ENCODE data around the gene SLC8A1. TPM values are rescaled to one million over a fixed set of nuclear protein-coding genes. Genes with fewer than 3 reads are reported as not detected.

SLC8A1 gene
- total and polyA plus RNA-seq, 2 donors (not counting 1 experiment from before 2014, with no cell fraction given) = 17.4 to 109 TPM

- no peaks in the 10 kb centered on the region for H3K36me3 ChIP-seq (ENCODE audit: control insufficient read depth, insufficient read depth, low read length)
- no peak overlapping the region for H3K4me2 ChIP-seq (ENCODE audit: extremely low read depth, insufficient read depth, low read length)
- no peaks in the 10 kb centered on the region for H4K20me1 ChIP-seq (ENCODE audit: control insufficient read depth, extremely low read depth, insufficient read depth, low read length)
- no peak for TF ChIP-seq EZH2 (IDR thresholded peaks at IDR 0.05; ENCODE audit: low read length, missing control alignments)
- no peak for TF ChIP-seq CTCF (conservative IDR thresholded peaks at IDR 0.05 in 1 of 2, IDR thresholded peaks at IDR 0.05 in 1 of 2; ENCODE audit: low read depth in 1 of 2, low read length in 2 of 2)
- no peaks in the 10 kb centered on the region for H3K9me3 ChIP-seq (ENCODE audit: control insufficient read depth, insufficient read depth, low read depth, low read length)
- no peak overlapping the region for H2AFZ ChIP-seq (ENCODE audit: low read length)
- peak in 1 of 2 donors; percentile 63 for DNase-seq (ENCODE audit: low read depth in 2 of 2)
- peaks cover 7% of the 10 kb centered on the region for H3K4me1 ChIP-seq (ENCODE audit: control insufficient read depth, extremely low read depth, insufficient read depth, low read length)
- no peaks in the 10 kb centered on the region for H3K27me3 ChIP-seq (ENCODE audit: control insufficient read depth, insufficient read depth, low read length)
- H3K27ac ChIP-seq (ENCODE audit: insufficient read depth, low read length) = no peak overlapping the region
- H3K79me2 ChIP-seq (ENCODE audit: control insufficient read depth, insufficient read depth, low read length) = no peaks in the 10 kb centered on the region
- no peak overlapping the region for H3K9ac ChIP-seq (ENCODE audit: insufficient read depth, low read length)
- H3K4me3 ChIP-seq (replicated peaks in 1 of 4; ENCODE audit: control extremely low read depth in 1 of 4, insufficient read depth in 1 of 4, low read depth in 3 of 4, low read length in 4 of 4) = no peak overlapping the region
Measured at GRCh38 chr2:40369267-40370006, 82.5 kb downstream of the SLC8A1 start.

- no peak overlapping the region for H3K9ac ChIP-seq (ENCODE audit: insufficient read depth, low read length)
- H3K9me3 ChIP-seq (ENCODE audit: control insufficient read depth, insufficient read depth, low read depth, low read length) = no peaks in the 10 kb centered on the region
- H4K20me1 ChIP-seq (ENCODE audit: control insufficient read depth, extremely low read depth, insufficient read depth, low read length) = no peaks in the 10 kb centered on the region
- no peak overlapping the region for H3K4me2 ChIP-seq (ENCODE audit: extremely low read depth, insufficient read depth, low read length)
- no peak overlapping the region for H3K4me3 ChIP-seq (replicated peaks in 1 of 4; ENCODE audit: control extremely low read depth in 1 of 4, insufficient read depth in 1 of 4, low read depth in 3 of 4, low read length in 4 of 4)
- H3K27me3 ChIP-seq (ENCODE audit: control insufficient read depth, insufficient read depth, low read length) = no peaks in the 10 kb centered on the region
- H3K36me3 ChIP-seq (ENCODE audit: control insufficient read depth, insufficient read depth, low read length) = no peaks in the 10 kb centered on the region
- no peaks in the 10 kb centered on the region for H3K79me2 ChIP-seq (ENCODE audit: control insufficient read depth, insufficient read depth, low read length)
- TF ChIP-seq CTCF (conservative IDR thresholded peaks at IDR 0.05 in 1 of 2, IDR thresholded peaks at IDR 0.05 in 1 of 2; ENCODE audit: low read depth in 1 of 2, low read length in 2 of 2) (no peak), EZH2 (IDR thresholded peaks at IDR 0.05; ENCODE audit: low read length, missing control alignments) (no peak)
- DNase-seq (ENCODE audit: low read depth in 2 of 2) = peak; percentile 72 to 87
- peaks cover 7% of the 10 kb centered on the region for H3K4me1 ChIP-seq (ENCODE audit: control insufficient read depth, extremely low read depth, insufficient read depth, low read length)
- no peak overlapping the region for H3K27ac ChIP-seq (ENCODE audit: insufficient read depth, low read length)
- H2AFZ ChIP-seq (ENCODE audit: low read length) = no peak overlapping the region
Measured at GRCh38 chr2:40367652-40368051, 84.2 kb downstream of the SLC8A1 start.

GRCh38 chr2:40367032-40367431 lies 84.9 kb downstream of the SLC8A1 start:
- Histone ChIP-seq H3K9ac (ENCODE audit: insufficient read depth, low read length) (no peak overlapping the region), H3K4me2 (ENCODE audit: extremely low read depth, insufficient read depth, low read length) (no peak overlapping the region), H3K27me3 (ENCODE audit: control insufficient read depth, insufficient read depth, low read length) (no peaks in the 10 kb centered on the region), H4K20me1 (ENCODE audit: control insufficient read depth, extremely low read depth, insufficient read depth, low read length) (no peaks in the 10 kb centered on the region), H3K27ac (ENCODE audit: insufficient read depth, low read length) (no peak overlapping the region), H3K36me3 (ENCODE audit: control insufficient read depth, insufficient read depth, low read length) (no peaks in the 10 kb centered on the region), H2AFZ (ENCODE audit: low read length) (no peak overlapping the region), H3K4me3 (replicated peaks in 1 of 4; ENCODE audit: control extremely low read depth in 1 of 4, insufficient read depth in 1 of 4, low read depth in 3 of 4, low read length in 4 of 4) (no peak overlapping the region), H3K9me3 (ENCODE audit: control insufficient read depth, insufficient read depth, low read depth, low read length) (no peaks in the 10 kb centered on the region), H3K79me2 (ENCODE audit: control insufficient read depth, insufficient read depth, low read length) (no peaks in the 10 kb centered on the region), H3K4me1 (ENCODE audit: control insufficient read depth, extremely low read depth, insufficient read depth, low read length) (peaks cover 2% of the 10 kb centered on the region)
- DNase-seq (ENCODE audit: low read depth in 2 of 2) = no peak
- TF ChIP-seq EZH2 (IDR thresholded peaks at IDR 0.05; ENCODE audit: low read length, missing control alignments) (no peak), CTCF (conservative IDR thresholded peaks at IDR 0.05 in 1 of 2, IDR thresholded peaks at IDR 0.05 in 1 of 2; ENCODE audit: low read depth in 1 of 2, low read length in 2 of 2) (no peak)
